ENCODE measurements around the gene GRIA3.

Gene GRIA3

GRCh38 chrX:123336666-123337065 lies 152.6 kb downstream of the GRIA3 start:
- peak overlapping the region; percentile 99 for H3K27ac Mint-ChIP-seq
- H3K4me1 Mint-ChIP-seq = peaks cover 46% of the 10 kb centered on the region
- H3K27me3 Mint-ChIP-seq (ENCODE audit: low read depth, poor library complexity) = no peaks in the 10 kb centered on the region
- H3K9me3 Mint-ChIP-seq = peaks cover 17% of the 10 kb centered on the region
- no peak for TF ChIP-seq CTCF (IDR thresholded peaks at IDR 0.05)
- H3K36me3 Mint-ChIP-seq (ENCODE audit: low read depth) = peaks cover 20% of the 10 kb centered on the region
- DNase-seq = no peak
- no peak overlapping the region for H3K4me3 Mint-ChIP-seq

GRCh38 chrX:123337886-123338639 lies 154.0 kb downstream of the GRIA3 start:
- no peak for TF ChIP-seq CTCF (IDR thresholded peaks at IDR 0.05)
- peak overlapping the region; percentile 99 for H3K27ac Mint-ChIP-seq
- no peaks in the 10 kb centered on the region for H3K27me3 Mint-ChIP-seq (ENCODE audit: low read depth, poor library complexity)
- DNase-seq = peak; percentile 47
- peaks cover 11% of the 10 kb centered on the region for H3K36me3 Mint-ChIP-seq (ENCODE audit: low read depth)
- H3K4me1 Mint-ChIP-seq = peaks cover 53% of the 10 kb centered on the region
- H3K4me3 Mint-ChIP-seq = peak overlapping the region; percentile 60
- H3K9me3 Mint-ChIP-seq = peaks cover 20% of the 10 kb centered on the region

GRCh38 chrX:123339221-123339905 lies 155.3 kb downstream of the GRIA3 start:
- H3K27me3 Mint-ChIP-seq (ENCODE audit: low read depth, poor library complexity) = no peaks in the 10 kb centered on the region
- no peak overlapping the region for H3K4me3 Mint-ChIP-seq
- TF ChIP-seq CTCF (IDR thresholded peaks at IDR 0.05) = no peak
- no peak for DNase-seq
- H3K9me3 Mint-ChIP-seq = peaks cover 21% of the 10 kb centered on the region
- peaks cover 53% of the 10 kb centered on the region for H3K4me1 Mint-ChIP-seq
- no peak overlapping the region for H3K27ac Mint-ChIP-seq
- H3K36me3 Mint-ChIP-seq (ENCODE audit: low read depth) = peaks cover 4% of the 10 kb centered on the region

GRCh38 chrX:123340696-123341095 lies 156.6 kb downstream of the GRIA3 start:
- no peaks in the 10 kb centered on the region for H3K27me3 Mint-ChIP-seq (ENCODE audit: low read depth, poor library complexity)
- peaks cover 53% of the 10 kb centered on the region for H3K4me1 Mint-ChIP-seq
- peaks cover 4% of the 10 kb centered on the region for H3K36me3 Mint-ChIP-seq (ENCODE audit: low read depth)
- peak overlapping the region; percentile 64 for H3K27ac Mint-ChIP-seq
- TF ChIP-seq CTCF (IDR thresholded peaks at IDR 0.05) = no peak
- H3K4me3 Mint-ChIP-seq = no peak overlapping the region
- DNase-seq = no peak
- H3K9me3 Mint-ChIP-seq = peaks cover 25% of the 10 kb centered on the region

- no peak for DNase-seq
- Mint-ChIP-seq H3K36me3 (ENCODE audit: low read depth) (peaks cover 17% of the 10 kb centered on the region), H3K9me3 (peaks cover 34% of the 10 kb centered on the region), H3K27me3 (ENCODE audit: low read depth, poor library complexity) (no peaks in the 10 kb centered on the region), H3K4me1 (peaks cover 10% of the 10 kb centered on the region), H3K27ac (no peak overlapping the region), H3K4me3 (no peak overlapping the region)
- no peak for TF ChIP-seq CTCF (IDR thresholded peaks at IDR 0.05)
Observed at GRCh38 chrX:123348468-123348867, 164.4 kb downstream of the GRIA3 start.
